Measurements from ENCODE around the gene HPSE2. TPM values are rescaled to one million over a fixed set of nuclear protein-coding genes. Genes with fewer than 3 reads are reported as not detected.
A peak's percentile ranks its signal among the peaks of the same experiment; 100 is the strongest.

The HPSE2 gene
- total and polyA plus RNA-seq, 7 experiments from 2014 or later = not detected

GRCh38 chr10:99233000-99233688, 2.5 kb downstream of the HPSE2 start:
- peaks cover 0 to 6% of the 10 kb centered on the region in 2 donors for H3K4me1 ChIP-seq (ENCODE audit: control insufficient read depth in 2 of 2, insufficient read depth in 2 of 2, low read length in 2 of 2)
- H3K4me3 Mint-ChIP-seq = peak overlapping the region in 7 of 10 donors; percentile 45 to 82 (median 73)
- DNase-seq (no peak), ATAC-seq (no peak)
- H3K27ac ChIP-seq (ENCODE audit: low read depth, low read length) = no peak overlapping the region
- intact Hi-C loops (cut with micrococcal nuclease) = loop anchor here in 1 of 2 donors (5.0 kb wide), 1 partner anchor 299 kb away; the partner anchor contains the start of gene NKX2-3
- no peaks in the 10 kb centered on the region for H3K36me3 Mint-ChIP-seq
- peaks cover 11 to 13% of the 10 kb centered on the region in 2 donors for H3K27me3 ChIP-seq (ENCODE audit: control insufficient read depth in 2 of 2, insufficient read depth in 2 of 2, low read length in 2 of 2)
- H3K4me1 Mint-ChIP-seq = peaks cover 12 to 41% (median 26%) of the 10 kb centered on the region in 7 donors
- no peak overlapping the region for H3K27ac Mint-ChIP-seq
- H3K36me3 ChIP-seq (ENCODE audit: control insufficient read depth in 2 of 3, insufficient read depth in 3 of 3, low read length in 3 of 3) = no peaks in the 10 kb centered on the region
- H3K27me3 Mint-ChIP-seq = peaks cover 71 to 93% (median 87%) of the 10 kb centered on the region in 5 donors
- H3K9me3 ChIP-seq (ENCODE audit: control insufficient read depth in 2 of 3, low read length in 3 of 3) = no peaks in the 10 kb centered on the region
- H3K9me3 Mint-ChIP-seq = peaks cover 0 to 2% (median 0%) of the 10 kb centered on the region in 11 donors
- no peak overlapping the region for H3K4me3 ChIP-seq (ENCODE audit: low read length)
- POLR2A ChIA-PET = no interaction called here
- CTCF ChIA-PET = no interaction called here

GRCh38 chr10:99232360-99232999, 3.2 kb downstream of the HPSE2 start:
- H3K27ac Mint-ChIP-seq = no peak overlapping the region
- peaks cover 12 to 41% (median 26%) of the 10 kb centered on the region in 7 donors for H3K4me1 Mint-ChIP-seq
- ATAC-seq = no peak
- peaks cover 73 to 93% (median 87%) of the 10 kb centered on the region in 5 donors for H3K27me3 Mint-ChIP-seq
- POLR2A ChIA-PET = no interaction called here
- CTCF ChIA-PET = no interaction called here
- H3K4me1 ChIP-seq (ENCODE audit: control insufficient read depth in 2 of 2, insufficient read depth in 2 of 2, low read length in 2 of 2) = peaks cover 0 to 6% of the 10 kb centered on the region in 2 donors
- no peak overlapping the region for H3K4me3 ChIP-seq (ENCODE audit: low read length)
- peaks cover 0 to 2% (median 0%) of the 10 kb centered on the region in 11 donors for H3K9me3 Mint-ChIP-seq
- no peaks in the 10 kb centered on the region for H3K36me3 Mint-ChIP-seq
- peaks cover 11 to 13% of the 10 kb centered on the region in 2 donors for H3K27me3 ChIP-seq (ENCODE audit: control insufficient read depth in 2 of 2, insufficient read depth in 2 of 2, low read length in 2 of 2)
- peak overlapping the region in 1 of 10 donors; percentile 75 for H3K4me3 Mint-ChIP-seq
- no peaks in the 10 kb centered on the region for H3K36me3 ChIP-seq (ENCODE audit: control insufficient read depth in 2 of 3, insufficient read depth in 3 of 3, low read length in 3 of 3)
- intact Hi-C loops (cut with micrococcal nuclease) = loop anchor here in 1 of 2 donors (5.0 kb wide), 1 partner anchor 300 kb away; the partner anchor contains the start of gene NKX2-3
- DNase-seq = no peak
- no peaks in the 10 kb centered on the region for H3K9me3 ChIP-seq (ENCODE audit: control insufficient read depth in 2 of 3, low read length in 3 of 3)
- H3K27ac ChIP-seq (ENCODE audit: low read depth, low read length) = no peak overlapping the region

GRCh38 chr10:99224766-99225165, 10.9 kb downstream of the HPSE2 start:
- Mint-ChIP-seq H3K27ac (no peak overlapping the region), H3K9me3 (no peaks in the 10 kb centered on the region), H3K36me3 (no peaks in the 10 kb centered on the region), H3K4me1 (peaks cover 0 to 2% (median 0%) of the 10 kb centered on the region in 7 donors), H3K27me3 (peaks cover 33 to 59% (median 43%) of the 10 kb centered on the region in 5 donors), H3K4me3 (no peak overlapping the region)
- Histone ChIP-seq H3K9me3 (ENCODE audit: control insufficient read depth in 2 of 3, low read length in 3 of 3) (no peaks in the 10 kb centered on the region), H3K27ac (ENCODE audit: low read depth, low read length) (no peak overlapping the region), H3K4me3 (ENCODE audit: low read length) (no peak overlapping the region), H3K36me3 (ENCODE audit: control insufficient read depth in 2 of 3, insufficient read depth in 3 of 3, low read length in 3 of 3) (no peaks in the 10 kb centered on the region), H3K27me3 (ENCODE audit: control insufficient read depth in 2 of 2, insufficient read depth in 2 of 2, low read length in 2 of 2) (no peaks in the 10 kb centered on the region), H3K4me1 (ENCODE audit: control insufficient read depth in 2 of 2, insufficient read depth in 2 of 2, low read length in 2 of 2) (no peaks in the 10 kb centered on the region)
- DNase-seq (no peak), ATAC-seq (no peak)
- intact Hi-C loops (cut with micrococcal nuclease) = no loop called here
- POLR2A ChIA-PET = no interaction called here
- CTCF ChIA-PET = no interaction called here

- Histone ChIP-seq H3K4me3 (ENCODE audit: low read length) (no peak overlapping the region), H3K27me3 (ENCODE audit: control insufficient read depth in 2 of 2, insufficient read depth in 2 of 2, low read length in 2 of 2) (no peaks in the 10 kb centered on the region), H3K9me3 (ENCODE audit: control insufficient read depth in 2 of 3, low read length in 3 of 3) (peaks cover 0 to 4% (median 0%) of the 10 kb centered on the region in 3 experiments), H3K27ac (ENCODE audit: low read depth, low read length) (no peak overlapping the region), H3K4me1 (ENCODE audit: control insufficient read depth in 2 of 2, insufficient read depth in 2 of 2, low read length in 2 of 2) (no peaks in the 10 kb centered on the region), H3K36me3 (ENCODE audit: control insufficient read depth in 2 of 3, insufficient read depth in 3 of 3, low read length in 3 of 3) (no peaks in the 10 kb centered on the region)
- DNase-seq = no peak
- POLR2A ChIA-PET = no interaction called here
- H3K9me3 Mint-ChIP-seq = peaks cover 0 to 17% (median 10%) of the 10 kb centered on the region in 11 donors
- CTCF ChIA-PET = no interaction called here
- peaks cover 0 to 20% (median 7%) of the 10 kb centered on the region in 5 donors for H3K27me3 Mint-ChIP-seq
- ATAC-seq = no peak
- H3K4me3 Mint-ChIP-seq = no peak overlapping the region
- H3K4me1 Mint-ChIP-seq = no peaks in the 10 kb centered on the region
- peaks cover 0 to 3% (median 0%) of the 10 kb centered on the region in 5 donors for H3K36me3 Mint-ChIP-seq
- intact Hi-C loops (cut with micrococcal nuclease) = no loop called here
- H3K27ac Mint-ChIP-seq = no peak overlapping the region
Observed at GRCh38 chr10:99207340-99207739, 28.3 kb downstream of the HPSE2 start.

- no peak overlapping the region for H3K4me3 ChIP-seq (ENCODE audit: low read length)
- no peak overlapping the region for H3K27ac ChIP-seq (ENCODE audit: low read depth, low read length)
- H3K36me3 Mint-ChIP-seq = no peaks in the 10 kb centered on the region
- peaks cover 0 to 4% (median 0%) of the 10 kb centered on the region in 3 experiments for H3K9me3 ChIP-seq (ENCODE audit: control insufficient read depth in 2 of 3, low read length in 3 of 3)
- H3K27ac Mint-ChIP-seq = no peak overlapping the region
- H3K4me1 ChIP-seq (ENCODE audit: control insufficient read depth in 2 of 2, insufficient read depth in 2 of 2, low read length in 2 of 2) = no peaks in the 10 kb centered on the region
- intact Hi-C loops (cut with micrococcal nuclease) = no loop called here
- peaks cover 0 to 12% (median 0%) of the 10 kb centered on the region in 5 donors for H3K27me3 Mint-ChIP-seq
- H3K27me3 ChIP-seq (ENCODE audit: control insufficient read depth in 2 of 2, insufficient read depth in 2 of 2, low read length in 2 of 2) = no peaks in the 10 kb centered on the region
- no peaks in the 10 kb centered on the region for H3K4me1 Mint-ChIP-seq
- DNase-seq (no peak), ATAC-seq (no peak)
- H3K9me3 Mint-ChIP-seq = peaks cover 0 to 11% (median 6%) of the 10 kb centered on the region in 11 donors
- ChIA-PET CTCF (no interaction called here), POLR2A (no interaction called here)
- no peaks in the 10 kb centered on the region for H3K36me3 ChIP-seq (ENCODE audit: control insufficient read depth in 2 of 3, insufficient read depth in 3 of 3, low read length in 3 of 3)
- no peak overlapping the region for H3K4me3 Mint-ChIP-seq
Observed at GRCh38 chr10:99203310-99203709, 32.3 kb downstream of the HPSE2 start.

GRCh38 chr10:99172950-99173349, 62.7 kb downstream of the HPSE2 start:
- Histone ChIP-seq H3K36me3 (ENCODE audit: control insufficient read depth in 2 of 3, insufficient read depth in 3 of 3, low read length in 3 of 3) (no peaks in the 10 kb centered on the region), H3K9me3 (ENCODE audit: control insufficient read depth in 2 of 3, low read length in 3 of 3) (no peaks in the 10 kb centered on the region), H3K4me1 (ENCODE audit: control insufficient read depth in 2 of 2, insufficient read depth in 2 of 2, low read length in 2 of 2) (no peaks in the 10 kb centered on the region), H3K27ac (ENCODE audit: low read depth, low read length) (no peak overlapping the region), H3K4me3 (ENCODE audit: low read length) (no peak overlapping the region), H3K27me3 (ENCODE audit: control insufficient read depth in 2 of 2, insufficient read depth in 2 of 2, low read length in 2 of 2) (no peaks in the 10 kb centered on the region)
- DNase-seq = no peak
- Mint-ChIP-seq H3K4me3 (no peak overlapping the region), H3K36me3 (no peaks in the 10 kb centered on the region), H3K9me3 (peaks cover 0 to 5% (median 0%) of the 10 kb centered on the region in 11 donors), H3K27ac (no peak overlapping the region), H3K27me3 (peaks cover 2 to 27% (median 15%) of the 10 kb centered on the region in 5 donors), H3K4me1 (no peaks in the 10 kb centered on the region)
- intact Hi-C loops (cut with micrococcal nuclease) = no loop called here
- POLR2A ChIA-PET = no interaction called here
- CTCF ChIA-PET = no interaction called here
- ATAC-seq = no peak
